HG03457 (cell line): ENCODE results near the gene TUFT1.
A peak's percentile ranks its signal among the peaks of the same experiment; 100 is the strongest.
"Not testable (repeated sequence)": the region's sequence is repeated elsewhere in the genome, so short reads cannot be mapped to it uniquely, and the experiment has no call there.

ENCODE experiments used
- ATAC-seq: cut with Tn5 transposase; IDR thresholded peaks from one replicate; pipeline ENCODE4 v1.9.1; 2021; ENCODE audit warnings: moderate number of reproducible peaks; ENCODE audit not compliant: unreplicated experiment

Gene TUFT1

DNA sequence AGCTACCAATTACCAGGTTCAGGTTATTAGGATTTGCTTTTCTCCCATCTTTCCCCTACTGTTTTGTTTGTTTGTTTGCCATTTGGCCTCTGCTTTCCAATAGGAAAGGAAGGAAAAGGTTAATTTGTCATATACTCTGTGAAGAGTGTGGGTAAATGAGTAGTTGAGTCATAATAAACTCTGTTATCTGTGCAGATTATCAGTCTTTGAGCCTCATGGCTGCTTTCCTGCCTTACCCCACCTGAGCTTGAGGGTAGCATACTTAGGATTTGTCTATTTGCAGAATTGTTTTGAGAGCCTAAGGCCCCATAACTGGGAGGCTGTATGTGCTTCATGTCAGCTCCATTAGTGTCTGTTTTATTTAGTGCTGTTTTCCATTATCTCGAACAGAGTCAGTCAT lies 38.8 kb downstream of the TUFT1 start:
- ATAC-seq = no peak

DNA sequence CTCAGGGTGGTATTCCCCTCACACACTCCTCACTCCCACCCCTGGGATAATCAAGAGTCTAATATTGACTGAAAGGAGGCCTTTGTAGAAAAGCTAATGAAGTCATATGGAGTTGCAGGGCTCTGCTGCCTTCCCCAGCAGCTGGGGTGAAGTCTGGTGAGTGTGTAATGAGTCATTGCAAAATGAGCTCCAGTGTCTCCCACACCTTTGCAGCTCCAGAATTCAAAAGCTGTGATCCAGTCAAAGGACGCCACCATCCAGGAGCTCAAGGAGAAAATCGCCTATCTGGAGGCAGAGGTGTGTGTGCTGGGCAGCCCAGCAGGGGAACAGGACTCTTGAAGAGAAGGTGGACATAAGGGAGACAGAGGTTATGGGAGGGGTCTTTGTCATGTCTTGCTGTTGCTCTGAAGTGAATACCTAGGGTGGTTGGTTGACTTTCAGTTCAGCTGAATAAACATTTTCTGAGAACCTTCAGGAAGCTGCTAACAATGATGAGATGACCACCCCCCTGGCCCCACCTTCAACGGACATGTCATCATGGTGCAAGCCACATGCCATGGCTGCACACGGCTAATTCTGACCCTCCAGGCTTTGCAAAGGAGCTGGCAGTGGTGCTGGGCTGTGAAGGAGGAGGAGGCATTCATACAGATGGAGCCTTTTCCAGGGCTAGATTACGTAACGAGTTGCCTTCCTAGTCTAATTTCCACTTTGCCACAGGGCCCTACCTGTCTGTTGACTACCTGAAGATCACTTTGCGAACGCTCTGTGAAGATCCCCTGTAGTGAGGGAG lies 39.5 kb downstream of the TUFT1 start:
- no peak for ATAC-seq

DNA sequence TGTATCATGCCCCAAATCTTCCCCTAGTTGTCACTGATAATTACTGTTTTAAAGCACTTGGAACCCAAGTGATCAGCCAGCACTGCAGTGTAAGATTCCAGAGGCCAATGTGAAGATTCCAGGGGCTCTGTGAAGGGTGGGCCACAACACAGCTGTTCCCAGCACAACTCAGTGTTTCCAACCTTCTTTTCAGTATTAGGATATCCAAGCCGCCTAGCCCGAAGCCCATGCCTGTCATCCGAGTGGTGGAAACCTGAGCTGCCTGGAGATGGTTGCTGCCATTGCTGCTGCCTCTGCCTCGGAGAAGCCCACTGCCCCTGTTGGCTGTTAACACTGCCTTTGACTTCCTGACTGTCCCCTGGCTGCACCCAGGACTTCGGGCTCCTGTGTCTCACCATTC lies 41.3 kb downstream of the TUFT1 start:
- no peak for ATAC-seq

- ATAC-seq = no peak
Observed at GRCh38 chr1:151581921-151582320, 41.8 kb downstream of the TUFT1 start.

GRCh38 chr1:151583796-151584195 lies 43.7 kb downstream of the TUFT1 start:
- no peak for ATAC-seq

DNA sequence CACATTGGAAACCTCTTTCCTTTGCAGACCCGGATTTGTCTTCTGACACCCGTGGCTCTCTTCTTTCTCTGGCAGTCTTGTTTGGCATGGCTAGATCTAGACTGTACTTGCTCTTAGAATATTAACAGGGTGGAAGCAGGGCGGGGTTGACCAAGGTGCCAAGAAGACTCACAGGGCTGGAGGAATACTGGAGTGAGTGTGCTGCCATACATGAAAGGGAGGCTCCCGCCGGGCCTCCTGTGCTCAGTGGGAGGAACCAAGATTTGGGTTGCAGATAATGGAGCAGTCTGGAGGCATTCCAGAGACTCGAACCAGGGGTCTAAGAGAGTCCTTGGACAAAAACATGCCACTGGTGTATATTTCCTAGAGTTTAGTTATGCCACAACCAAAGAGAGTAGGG lies 44.2 kb downstream of the TUFT1 start:
- no peak for ATAC-seq

- no peak for ATAC-seq
Observed at GRCh38 chr1:151584780-151585179, 44.7 kb downstream of the TUFT1 start.

- no peak for ATAC-seq
Observed at GRCh38 chr1:151585622-151586021, 45.5 kb downstream of the TUFT1 start.

DNA sequence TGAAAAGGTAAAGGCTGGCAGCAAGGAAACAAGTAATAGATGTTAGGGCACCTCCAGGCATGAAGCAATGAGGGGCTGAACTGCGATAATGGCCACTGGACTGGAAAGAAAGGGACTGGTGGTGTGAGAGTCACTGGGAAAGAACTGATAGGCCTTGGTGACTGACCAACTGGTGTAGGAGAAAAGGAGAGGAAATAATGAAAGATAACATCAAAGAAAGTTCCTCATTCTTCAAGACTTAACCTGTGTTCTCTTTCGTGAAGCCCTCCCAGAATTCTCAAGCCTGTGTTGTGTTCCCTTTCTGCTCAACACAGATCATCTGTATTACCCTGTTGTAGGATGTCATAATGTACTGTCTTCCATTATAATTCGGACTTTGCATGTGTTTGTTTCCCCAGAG lies 50.9 kb downstream of the TUFT1 start:
- ATAC-seq = no peak

- ATAC-seq = no peak
Observed at GRCh38 chr1:151593730-151594129, 53.6 kb downstream of the TUFT1 start.

DNA sequence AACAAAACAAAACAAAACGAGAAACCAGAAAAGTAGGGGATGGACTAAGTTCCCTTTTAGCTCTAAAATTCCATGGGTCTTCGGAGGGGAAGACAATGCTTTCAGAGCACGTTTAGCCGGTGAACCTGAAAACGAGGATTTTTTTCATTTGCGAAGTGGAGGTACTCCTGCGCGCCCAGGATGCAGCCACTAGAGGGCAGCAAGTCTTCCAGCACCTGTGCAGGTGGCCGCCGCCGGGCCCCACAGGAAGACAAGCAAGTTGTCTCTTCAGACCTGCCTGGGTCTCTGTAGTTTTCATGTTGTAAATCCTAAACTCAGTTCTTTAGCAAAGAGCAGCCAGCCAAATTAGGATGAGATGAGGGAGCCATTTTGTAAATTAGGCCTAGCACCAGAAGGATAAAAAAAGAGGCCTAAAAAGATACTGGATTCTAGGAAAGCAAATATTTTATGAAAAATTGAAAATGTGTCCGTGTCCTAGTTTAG lies 54.1 kb downstream of the TUFT1 start:
- no peak for ATAC-seq

DNA sequence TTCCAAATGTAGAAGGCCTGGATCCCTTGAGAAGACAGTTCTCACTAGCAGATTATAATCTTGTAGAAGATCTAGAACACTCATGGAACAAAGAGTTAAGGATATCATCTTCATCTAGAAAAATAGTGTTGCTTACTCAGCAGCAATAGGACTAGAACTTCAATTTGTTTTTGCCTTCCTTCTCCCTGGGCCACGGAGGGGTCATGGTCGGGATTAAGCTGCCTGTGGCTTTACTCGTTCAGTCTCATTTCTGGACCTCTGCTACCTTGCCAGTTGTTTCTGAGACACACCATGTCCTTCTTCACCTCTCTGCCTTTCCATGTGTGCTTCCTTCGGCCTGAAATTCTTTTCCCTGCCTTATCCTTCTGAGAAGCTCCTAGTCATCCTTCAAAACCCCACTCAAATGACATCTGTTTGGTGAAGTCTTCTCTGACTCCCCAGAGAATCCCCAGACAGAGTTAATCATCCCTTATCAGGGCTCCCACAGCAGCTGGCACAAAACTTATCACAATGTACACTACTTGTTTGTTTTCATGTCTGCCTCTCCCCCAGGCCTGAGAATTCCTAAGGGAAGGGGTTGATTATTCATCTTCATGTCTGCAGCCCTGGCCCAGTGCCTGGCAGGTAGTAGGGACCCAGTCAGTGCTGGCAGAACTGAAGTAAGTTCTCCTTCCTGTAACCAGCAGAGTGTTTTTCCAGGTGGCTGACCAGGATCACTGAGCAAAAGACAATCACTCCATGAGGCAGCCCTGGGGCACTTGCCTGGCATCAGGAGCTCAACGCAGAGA lies 56.3 kb downstream of the TUFT1 start:
- ATAC-seq = no peak

DNA sequence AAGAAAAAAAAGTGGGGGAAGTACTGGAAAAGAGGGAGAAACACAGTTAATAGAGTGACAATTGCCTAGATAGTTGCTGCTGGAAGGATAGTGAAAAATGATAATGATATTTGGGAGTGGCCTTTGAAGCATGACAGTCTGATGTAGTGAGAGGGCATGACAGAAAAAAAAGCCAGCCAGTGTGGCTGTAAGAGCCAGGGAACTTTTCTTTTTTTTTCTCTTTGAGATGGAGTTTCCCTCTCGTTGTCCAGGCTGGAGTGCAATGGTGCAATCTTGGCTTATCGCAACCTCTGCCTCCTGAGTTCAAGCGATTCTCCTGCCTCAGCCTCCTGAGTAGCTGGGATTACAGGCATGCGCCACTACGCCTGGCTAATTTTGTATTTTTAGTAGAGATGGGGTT lies 62.4 kb downstream of the TUFT1 start:
- ATAC-seq = not testable (repeated sequence)

- ATAC-seq = no peak
Observed at GRCh38 chr1:151604291-151604690, 64.2 kb downstream of the TUFT1 start.

GRCh38 chr1:151606384-151606783 lies 66.3 kb downstream of the TUFT1 start:
- ATAC-seq = no peak

DNA sequence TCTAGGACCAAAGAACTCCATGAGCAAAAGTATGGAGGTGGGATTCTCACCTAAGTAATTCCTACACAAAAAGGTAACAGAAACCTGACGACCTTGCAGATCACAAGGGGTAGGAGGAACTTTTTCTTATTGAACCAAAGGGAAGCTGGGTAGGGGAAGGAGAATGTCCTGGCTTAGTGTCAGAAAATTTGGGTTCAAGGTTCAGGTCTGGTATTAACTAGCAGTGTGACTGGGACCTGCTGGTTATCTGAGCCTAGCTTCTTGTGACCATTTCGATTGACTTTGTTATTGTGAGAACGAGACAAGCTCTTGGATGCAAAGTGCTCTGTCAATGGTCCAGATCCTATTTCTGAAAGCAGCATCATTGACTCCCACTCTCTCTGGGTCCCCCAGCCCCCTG lies 66.7 kb downstream of the TUFT1 start:
- ATAC-seq = no peak

- ATAC-seq = no peak
Observed at GRCh38 chr1:151610142-151610541, 70.0 kb downstream of the TUFT1 start.

- ATAC-seq = no peak
Observed at GRCh38 chr1:151611288-151611790, 71.2 kb downstream of the TUFT1 start.

GRCh38 chr1:151611832-151612500 lies 71.9 kb downstream of the TUFT1 start, which contains the start of gene SNX27:
SNX27 (plus strand) TSS chr1:151612050; CDS start chr1:151612202, 152 bp downstream.
- ATAC-seq = peak; percentile 66

DNA sequence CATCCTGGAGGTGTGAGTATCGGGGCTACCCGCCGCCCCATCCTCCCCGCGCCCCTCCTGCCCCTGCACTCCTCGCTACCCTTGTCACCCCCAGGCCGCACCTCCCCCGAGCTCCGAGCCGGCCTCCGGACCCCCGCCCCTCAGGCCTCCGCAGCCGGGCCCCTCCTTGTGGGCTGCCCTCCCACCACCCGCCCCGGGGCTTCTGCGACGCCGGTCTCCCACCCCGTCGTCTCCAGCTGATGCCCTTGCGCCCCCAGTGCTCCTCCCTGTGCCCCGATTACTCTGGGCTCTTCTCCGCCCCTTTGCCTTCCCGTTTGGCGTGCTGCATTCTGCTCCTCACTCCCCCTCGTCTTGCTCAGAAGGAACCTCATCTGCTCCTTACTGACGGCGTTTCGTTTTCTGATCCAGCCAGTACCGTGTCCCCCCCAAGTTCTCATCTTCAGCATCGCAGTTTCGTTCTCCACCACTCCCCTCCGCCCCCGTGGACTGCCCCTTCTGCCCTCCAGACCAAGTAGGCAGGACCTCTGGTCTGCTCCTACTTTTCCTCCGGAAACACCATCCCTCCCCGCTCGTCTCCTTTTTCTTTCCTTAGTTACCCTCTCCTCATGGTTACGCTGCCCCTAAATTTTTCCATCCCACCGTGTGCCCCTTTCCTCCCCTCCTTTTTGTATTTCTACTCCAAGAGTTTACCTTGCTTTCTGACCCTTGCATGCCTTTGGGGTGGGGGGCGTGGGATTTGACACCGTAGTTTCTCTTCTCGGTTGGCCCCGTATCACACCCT lies 72.6 kb downstream of the TUFT1 start:
- ATAC-seq = no peak
